T1000 (cell line): Measurements from ENCODE around the gene GEMIN5.
"Not testable (repeated sequence)": the region's sequence is repeated elsewhere in the genome, so short reads cannot be mapped to it uniquely, and the experiment has no call there.

ENCODE experiments used
- DNase-seq: peaks from one replicate; lab custom pipeline; 2025; ENCODE audit warnings: mixed read lengths; lab: John Stamatoyannopoulos, UW

GEMIN5 gene

GRCh38 chr5:154937718-154938466 lies at the start of gene GEMIN5:
Gene GEMIN5 (minus strand): TSS chr5:154938211. CDS start chr5:154938133, 78 bp downstream.
- DNase-seq = peak; percentile 62

- DNase-seq = no peak
Observed at GRCh38 chr5:154986151-154986550, 48.1 kb upstream of the GEMIN5 start.

GRCh38 chr5:154984946-154985516 lies 47.0 kb upstream of the GEMIN5 start:
- DNase-seq = no peak

- not testable (repeated sequence) for DNase-seq
Observed at GRCh38 chr5:154978294-154978693, 40.3 kb upstream of the GEMIN5 start.

- DNase-seq = no peak
Observed at GRCh38 chr5:154977409-154977808, 39.4 kb upstream of the GEMIN5 start.

GRCh38 chr5:154976082-154976481 lies 38.1 kb upstream of the GEMIN5 start:
- not testable (repeated sequence) for DNase-seq

- no peak for DNase-seq
Observed at GRCh38 chr5:154972476-154973080, 34.6 kb upstream of the GEMIN5 start.

GRCh38 chr5:154971501-154971900 lies 33.5 kb upstream of the GEMIN5 start:
- DNase-seq = no peak

GRCh38 chr5:154970759-154971158 lies 32.7 kb upstream of the GEMIN5 start:
- no peak for DNase-seq

- DNase-seq = no peak
Observed at GRCh38 chr5:154968953-154969352, 30.9 kb upstream of the GEMIN5 start.

- DNase-seq = no peak
Observed at GRCh38 chr5:154967421-154968024, 29.5 kb upstream of the GEMIN5 start.

- DNase-seq = no peak
Observed at GRCh38 chr5:154966874-154967273, 28.9 kb upstream of the GEMIN5 start.

- DNase-seq = no peak
Observed at GRCh38 chr5:154966081-154966841, 28.2 kb upstream of the GEMIN5 start.

GRCh38 chr5:154962494-154962893 lies 24.5 kb upstream of the GEMIN5 start:
- DNase-seq = no peak

- no peak for DNase-seq
Observed at GRCh38 chr5:154956712-154957111, 18.7 kb upstream of the GEMIN5 start.

GRCh38 chr5:154949781-154950180 lies 11.8 kb upstream of the GEMIN5 start:
- no peak for DNase-seq

- DNase-seq = no peak
Observed at GRCh38 chr5:154948313-154948712, 10.3 kb upstream of the GEMIN5 start.

GRCh38 chr5:154947778-154948177 lies 9.8 kb upstream of the GEMIN5 start:
- DNase-seq = no peak

- no peak for DNase-seq
Observed at GRCh38 chr5:154945695-154946301, 7.8 kb upstream of the GEMIN5 start.

- no peak for DNase-seq
Observed at GRCh38 chr5:154944716-154945115, 6.7 kb upstream of the GEMIN5 start.

GRCh38 chr5:154943527-154943926 lies 5.5 kb upstream of the GEMIN5 start:
- no peak for DNase-seq
